ENCODE measurements around the gene CX3CR1.

The CX3CR1 gene

DNA sequence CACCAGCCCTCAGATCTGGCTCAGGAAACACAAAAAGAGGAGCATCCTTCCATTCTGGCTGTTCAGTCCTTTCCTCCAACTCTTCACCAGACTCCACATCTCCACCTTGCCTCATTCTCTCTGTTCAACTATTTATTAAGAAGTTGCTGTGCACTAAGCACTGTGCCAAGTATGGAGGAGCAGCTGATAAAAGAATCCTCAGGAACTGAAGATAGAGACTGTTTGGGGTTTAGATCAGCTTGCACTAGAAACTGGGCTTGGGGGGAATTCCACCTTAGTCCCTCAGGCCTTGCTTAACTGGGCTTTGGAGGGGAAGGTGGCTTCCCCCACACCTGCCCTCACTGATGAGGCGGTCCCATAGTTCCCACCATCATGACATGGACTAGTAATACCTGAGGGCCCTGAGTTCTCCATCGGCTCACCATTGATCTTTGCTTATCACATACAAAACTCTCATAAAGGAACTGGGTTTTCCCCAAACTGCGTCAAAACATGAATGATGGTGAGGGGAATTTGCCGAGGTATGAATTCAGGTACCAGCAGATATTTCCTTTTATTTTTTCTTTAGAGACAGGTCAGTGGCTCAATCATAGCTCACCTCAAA is 48.0 kb upstream of the CX3CR1 start:
- no peaks in the 10 kb centered on the region for H3K4me1 ChIP-seq (ENCODE audit: control insufficient read depth, insufficient read depth, low read length)
- POLR2A ChIA-PET = no interaction called here

DNA sequence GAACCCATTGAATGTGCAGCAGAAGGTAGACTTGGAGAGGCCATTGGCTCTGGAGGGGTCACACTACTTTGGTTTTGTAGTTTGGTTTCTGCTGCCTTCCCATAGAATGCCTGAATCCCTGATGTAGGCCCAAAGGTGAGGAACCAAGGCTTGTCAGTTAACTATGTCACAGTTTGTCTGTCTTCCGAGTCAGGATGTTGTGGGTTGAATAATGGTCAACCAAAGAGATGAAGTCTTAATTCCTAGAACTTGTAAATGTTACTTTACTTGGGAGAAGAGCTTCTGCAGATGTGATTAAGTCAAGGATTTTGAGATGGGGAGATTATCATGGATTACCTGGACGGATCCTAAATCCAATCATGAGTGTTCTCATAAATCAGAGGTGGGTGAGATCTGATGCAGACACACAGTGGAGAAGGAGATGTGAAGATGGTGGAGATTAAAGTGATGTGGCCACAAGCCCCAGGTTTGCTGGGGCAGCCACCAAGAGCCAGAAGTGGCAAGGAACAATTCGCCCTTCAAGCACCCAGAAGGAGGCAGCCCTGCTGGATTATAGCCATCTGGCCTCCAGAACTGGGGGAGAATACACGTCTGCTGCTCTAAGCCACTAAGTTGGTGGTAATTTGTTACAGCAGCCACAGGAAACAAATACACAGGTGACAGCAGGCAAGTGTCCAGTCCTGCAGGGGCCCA is 47.4 kb upstream of the CX3CR1 start:
- no peaks in the 10 kb centered on the region for H3K4me1 ChIP-seq (ENCODE audit: control insufficient read depth, insufficient read depth, low read length)
- ChIA-PET CTCF (no interaction called here), POLR2A (no interaction called here)
- TF ChIP-seq, protein P1, sequence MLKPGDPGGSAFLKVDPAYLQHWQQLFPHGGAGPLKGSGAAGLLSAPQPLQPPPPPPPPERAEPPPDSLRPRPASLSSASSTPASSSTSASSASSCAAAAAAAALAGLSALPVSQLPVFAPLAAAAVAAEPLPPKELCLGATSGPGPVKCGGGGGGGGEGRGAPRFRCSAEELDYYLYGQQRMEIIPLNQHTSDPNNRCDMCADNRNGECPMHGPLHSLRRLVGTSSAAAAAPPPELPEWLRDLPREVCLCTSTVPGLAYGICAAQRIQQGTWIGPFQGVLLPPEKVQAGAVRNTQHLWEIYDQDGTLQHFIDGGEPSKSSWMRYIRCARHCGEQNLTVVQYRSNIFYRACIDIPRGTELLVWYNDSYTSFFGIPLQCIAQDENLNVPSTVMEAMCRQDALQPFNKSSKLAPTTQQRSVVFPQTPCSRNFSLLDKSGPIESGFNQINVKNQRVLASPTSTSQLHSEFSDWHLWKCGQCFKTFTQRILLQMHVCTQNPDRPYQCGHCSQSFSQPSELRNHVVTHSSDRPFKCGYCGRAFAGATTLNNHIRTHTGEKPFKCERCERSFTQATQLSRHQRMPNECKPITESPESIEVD (tag by site-specific recombination; IDR thresholded peaks at IDR 0.05) = no peak
- TF ChIP-seq IKZF3 (tag by site-specific recombination; IDR thresholded peaks at IDR 0.05) (no peak), ZNF24 (tag by site-specific recombination; IDR thresholded peaks at IDR 0.05) (no peak), ZBTB7A (tag by site-specific recombination; IDR thresholded peaks at IDR 0.05; ENCODE audit: low read depth) (no peak), MZF1 (tag by site-specific recombination; IDR thresholded peaks at IDR 0.05; ENCODE audit: borderline replicate concordance) (no peak), KLF9 (tag by site-specific recombination; IDR thresholded peaks at IDR 0.05; ENCODE audit: low read depth) (no peak), ZNF704 (tag by site-specific recombination; IDR thresholded peaks at IDR 0.05) (no peak), ZNF791 (tag by site-specific recombination; IDR thresholded peaks at IDR 0.05) (no peak), ZNF658 (tag by site-specific recombination; IDR thresholded peaks at IDR 0.05) (no peak), ZNF514 (tag by site-specific recombination; IDR thresholded peaks at IDR 0.05) (no peak)
- TF ChIP-seq, protein P2, sequence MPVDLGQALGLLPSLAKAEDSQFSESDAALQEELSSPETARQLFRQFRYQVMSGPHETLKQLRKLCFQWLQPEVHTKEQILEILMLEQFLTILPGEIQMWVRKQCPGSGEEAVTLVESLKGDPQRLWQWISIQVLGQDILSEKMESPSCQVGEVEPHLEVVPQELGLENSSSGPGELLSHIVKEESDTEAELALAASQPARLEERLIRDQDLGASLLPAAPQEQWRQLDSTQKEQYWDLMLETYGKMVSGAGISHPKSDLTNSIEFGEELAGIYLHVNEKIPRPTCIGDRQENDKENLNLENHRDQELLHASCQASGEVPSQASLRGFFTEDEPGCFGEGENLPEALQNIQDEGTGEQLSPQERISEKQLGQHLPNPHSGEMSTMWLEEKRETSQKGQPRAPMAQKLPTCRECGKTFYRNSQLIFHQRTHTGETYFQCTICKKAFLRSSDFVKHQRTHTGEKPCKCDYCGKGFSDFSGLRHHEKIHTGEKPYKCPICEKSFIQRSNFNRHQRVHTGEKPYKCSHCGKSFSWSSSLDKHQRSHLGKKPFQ (tag by site-specific recombination; IDR thresholded peaks at IDR 0.05) = no peak

More for the DNA sequence above, 48.0 kb upstream of the CX3CR1 start:
- no peak overlapping the region for H3K27ac ChIP-seq (ENCODE audit: extremely low read depth, low read depth, low read length)
- CTCF ChIA-PET = no interaction called here
- H3K4me3 ChIP-seq (ENCODE audit: low read depth, low read length) = no peak overlapping the region
- no peak for TF ChIP-seq ZNF76 (tag by site-specific recombination; IDR thresholded peaks at IDR 0.05; ENCODE audit: borderline replicate concordance, low read depth)
- TF ChIP-seq ZNF311 (tag by site-specific recombination; IDR thresholded peaks at IDR 0.05; ENCODE audit: borderline replicate concordance) = no peak
- no peak for TF ChIP-seq ZNF423 (tag by site-specific recombination; IDR thresholded peaks at IDR 0.05)
- TF ChIP-seq ZNF555 (tag by site-specific recombination; conservative IDR thresholded peaks at IDR 0.05) = no peak
- TF ChIP-seq, protein P3, sequence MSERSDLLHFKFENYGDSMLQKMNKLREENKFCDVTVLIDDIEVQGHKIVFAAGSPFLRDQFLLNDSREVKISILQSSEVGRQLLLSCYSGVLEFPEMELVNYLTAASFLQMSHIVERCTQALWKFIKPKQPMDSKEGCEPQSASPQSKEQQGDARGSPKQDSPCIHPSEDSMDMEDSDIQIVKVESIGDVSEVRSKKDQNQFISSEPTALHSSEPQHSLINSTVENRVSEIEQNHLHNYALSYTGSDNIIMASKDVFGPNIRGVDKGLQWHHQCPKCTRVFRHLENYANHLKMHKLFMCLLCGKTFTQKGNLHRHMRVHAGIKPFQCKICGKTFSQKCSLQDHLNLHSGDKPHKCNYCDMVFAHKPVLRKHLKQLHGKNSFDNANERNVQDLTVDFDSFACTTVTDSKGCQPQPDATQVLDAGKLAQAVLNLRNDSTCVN (tag by site-specific recombination; optimal IDR thresholded peaks at IDR 0.05) = no peak
- TF ChIP-seq ZNF223 (tag by site-specific recombination; IDR thresholded peaks at IDR 0.05) = no peak
- no peak for TF ChIP-seq ZNF184 (tag by site-specific recombination; IDR thresholded peaks at IDR 0.05)
- no peak for TF ChIP-seq PBX3 (CRISPR knock-in tag; IDR thresholded peaks at IDR 0.05)
- TF ChIP-seq, protein P4, sequence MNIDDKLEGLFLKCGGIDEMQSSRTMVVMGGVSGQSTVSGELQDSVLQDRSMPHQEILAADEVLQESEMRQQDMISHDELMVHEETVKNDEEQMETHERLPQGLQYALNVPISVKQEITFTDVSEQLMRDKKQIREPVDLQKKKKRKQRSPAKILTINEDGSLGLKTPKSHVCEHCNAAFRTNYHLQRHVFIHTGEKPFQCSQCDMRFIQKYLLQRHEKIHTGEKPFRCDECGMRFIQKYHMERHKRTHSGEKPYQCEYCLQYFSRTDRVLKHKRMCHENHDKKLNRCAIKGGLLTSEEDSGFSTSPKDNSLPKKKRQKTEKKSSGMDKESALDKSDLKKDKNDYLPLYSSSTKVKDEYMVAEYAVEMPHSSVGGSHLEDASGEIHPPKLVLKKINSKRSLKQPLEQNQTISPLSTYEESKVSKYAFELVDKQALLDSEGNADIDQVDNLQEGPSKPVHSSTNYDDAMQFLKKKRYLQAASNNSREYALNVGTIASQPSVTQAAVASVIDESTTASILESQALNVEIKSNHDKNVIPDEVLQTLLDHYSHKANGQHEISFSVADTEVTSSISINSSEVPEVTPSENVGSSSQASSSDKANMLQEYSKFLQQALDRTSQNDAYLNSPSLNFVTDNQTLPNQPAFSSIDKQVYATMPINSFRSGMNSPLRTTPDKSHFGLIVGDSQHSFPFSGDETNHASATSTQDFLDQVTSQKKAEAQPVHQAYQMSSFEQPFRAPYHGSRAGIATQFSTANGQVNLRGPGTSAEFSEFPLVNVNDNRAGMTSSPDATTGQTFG (tag by site-specific recombination; IDR thresholded peaks at IDR 0.05; ENCODE audit: borderline replicate concordance) = no peak
- no peak for TF ChIP-seq ZNF169 (tag by site-specific recombination; IDR thresholded peaks at IDR 0.05)
- TF ChIP-seq MEIS1 (CRISPR knock-in tag; IDR thresholded peaks at IDR 0.05; ENCODE audit: borderline replicate concordance) = no peak
- TF ChIP-seq MZF1 (tag by site-specific recombination; IDR thresholded peaks at IDR 0.05; ENCODE audit: borderline replicate concordance) = no peak
- TF ChIP-seq ZNF561 (tag by site-specific recombination; IDR thresholded peaks at IDR 0.05; ENCODE audit: borderline replicate concordance) = no peak
- no peak for TF ChIP-seq ZNF239 (tag by site-specific recombination; IDR thresholded peaks at IDR 0.05)
- no peak for TF ChIP-seq ZNF830 (tag by site-specific recombination; IDR thresholded peaks at IDR 0.05; ENCODE audit: low read depth)
- TF ChIP-seq ZFP37 (tag by site-specific recombination; IDR thresholded peaks at IDR 0.05) = no peak
- no peak for TF ChIP-seq YY1 (tag by site-specific recombination; IDR thresholded peaks at IDR 0.05)
- TF ChIP-seq ZNF426 (tag by site-specific recombination; IDR thresholded peaks at IDR 0.05) = no peak
- no peak for TF ChIP-seq ZIC2 (tag by site-specific recombination; IDR thresholded peaks at IDR 0.05)
- no peak for TF ChIP-seq ZFP69B (tag by site-specific recombination; IDR thresholded peaks at IDR 0.05)
- no peaks in the 10 kb centered on the region for H3K36me3 ChIP-seq (ENCODE audit: control insufficient read depth in 2 of 2, insufficient read depth in 1 of 2, low read length in 2 of 2)
- H3K9me3 ChIP-seq (ENCODE audit: control insufficient read depth, insufficient read depth, low read depth, low read length) = no peaks in the 10 kb centered on the region

More for the DNA sequence above, 47.4 kb upstream of the CX3CR1 start:
- no peaks in the 10 kb centered on the region for H3K36me3 ChIP-seq (ENCODE audit: control insufficient read depth in 2 of 2, insufficient read depth in 1 of 2, low read length in 2 of 2)
- H3K4me3 ChIP-seq (ENCODE audit: low read depth, low read length) = no peak overlapping the region
- H3K9me3 ChIP-seq (ENCODE audit: control insufficient read depth, insufficient read depth, low read depth, low read length) = no peaks in the 10 kb centered on the region
- no peak overlapping the region for H3K27ac ChIP-seq (ENCODE audit: extremely low read depth, low read depth, low read length)
